GM23338 (cell line): ENCODE data around the gene NPM1. TPM values are rescaled to one million over a fixed set of nuclear protein-coding genes. Genes with fewer than 3 reads are reported as not detected.

ENCODE experiments used
- ATAC-seq: fragments of 200-7000 bp; cut with Tn5 transposase; 3 replicates; pipeline ENCODE4 v1.9.1; 2020
- DNase-seq: peaks from one replicate; pipeline ENCODE4 v3.0.0-alpha.2; 2015; ENCODE audit warnings: low spot score
- H2AFZ ChIP-seq: fragments of 200-600 bp; sonication (generic); 2 replicates; pipeline ENCODE4 v1.8.0; 2016; ENCODE audit warnings: antibody characterized with exemption, mild to moderate bottlenecking, moderate library complexity
- H3F3A ChIP-seq: fragments of 200-600 bp; sonication (generic); replicated peaks from 2 replicates; pipeline ENCODE4 v1.8.0; 2017; ENCODE audit warnings: antibody characterized with exemption, mixed run types, low read depth
- H3K27ac ChIP-seq: fragments of 200-600 bp; sonication (generic); 2 replicates; pipeline ENCODE4 v1.6.1; 2016; ENCODE audit warnings: low read depth
- H3K27me3 ChIP-seq: fragments of 200-600 bp; sonication (generic); 2 replicates; pipeline ENCODE4 v1.8.0; 2016; ENCODE audit warnings: mild to moderate bottlenecking, mixed run types, moderate library complexity; ENCODE audit not compliant: insufficient read depth
- H3K36me3 ChIP-seq: fragments of 200-600 bp; sonication (generic); 2 replicates; pipeline ENCODE4 v1.8.0; 2016; ENCODE audit warnings: mild to moderate bottlenecking; ENCODE audit not compliant: insufficient read depth
- H3K4me1 ChIP-seq: fragments of 200-600 bp; sonication (generic); 2 replicates; pipeline ENCODE4 v1.8.0; 2016; ENCODE audit warnings: mild to moderate bottlenecking, moderate library complexity; ENCODE audit not compliant: insufficient read depth
- H3K4me2 ChIP-seq: fragments of 200-600 bp; sonication (generic); 2 replicates; pipeline ENCODE4 v1.7.1; 2017; ENCODE audit warnings: mixed run types
- H3K4me3 ChIP-seq: fragments of 200-600 bp; sonication (generic); 2 replicates; pipeline ENCODE4 v1.6.1; 2016; ENCODE audit warnings: mixed run types
- H3K79me2 ChIP-seq: fragments of 200-600 bp; sonication (generic); replicated peaks from 2 replicates; pipeline ENCODE4 v1.8.0; 2017; ENCODE audit warnings: mild to moderate bottlenecking; ENCODE audit not compliant: insufficient read depth
- H3K9me2 ChIP-seq: fragments of 200-600 bp; sonication (generic); 2 replicates; pipeline ENCODE4 v1.8.0; 2017; ENCODE audit not compliant: insufficient read depth
- H4K20me1 ChIP-seq: fragments of 200-600 bp; sonication (generic); replicated peaks from 2 replicates; pipeline ENCODE4 v1.8.0; 2017; ENCODE audit warnings: mild to moderate bottlenecking; ENCODE audit not compliant: insufficient read depth
- H3K27ac Mint-ChIP-seq: 2 replicates; pipeline ENCODE4 v1.8.0; 2020; ENCODE audit warnings: inconsistent platforms, mild to moderate bottlenecking, moderate library complexity, mixed read lengths
- H3K27me3 Mint-ChIP-seq: 3 replicates; pipeline ENCODE4 v1.8.0; 2022; ENCODE audit warnings: low read depth, mild to moderate bottlenecking, moderate library complexity, mixed read lengths, inconsistent platforms; ENCODE audit not compliant: insufficient read depth, poor library complexity
- H3K36me3 Mint-ChIP-seq: 3 replicates; pipeline ENCODE4 v1.8.0; 2021; ENCODE audit warnings: low read depth, mild to moderate bottlenecking, inconsistent platforms, moderate library complexity, mixed read lengths
- H3K4me1 Mint-ChIP-seq: 3 replicates; pipeline ENCODE4 v1.8.0; 2020; ENCODE audit warnings: mild to moderate bottlenecking, inconsistent platforms, mixed read lengths
- H3K4me3 Mint-ChIP-seq: 3 replicates; pipeline ENCODE4 v1.8.0; 2021; ENCODE audit warnings: moderate library complexity, mild to moderate bottlenecking, inconsistent platforms, mixed read lengths
- H3K9me3 Mint-ChIP-seq: 3 replicates; pipeline ENCODE4 v1.8.0; 2020; ENCODE audit warnings: moderate library complexity, mild to moderate bottlenecking, inconsistent platforms, mixed read lengths
- EZH2 ChIP-seq: fragments of 200-600 bp; sonication (generic); IDR thresholded peaks from one replicate; pipeline ENCODE4 v1.8.0; 2017; ENCODE audit warnings: antibody characterized with exemption, mild to moderate bottlenecking, low read depth; ENCODE audit not compliant: unreplicated experiment
- EZH2phosphoT487 ChIP-seq: fragments of 200-600 bp; sonication (generic); IDR thresholded peaks from one replicate; pipeline ENCODE4 v1.8.1; 2018; ENCODE audit warnings: antibody characterized with exemption; ENCODE audit not compliant: unreplicated experiment
- JUNB ChIP-seq: IDR thresholded peaks from one replicate; pipeline ENCODE4 v1.6.1; 2016; ENCODE audit warnings: antibody characterized with exemption; ENCODE audit not compliant: unreplicated experiment
- NANOG ChIP-seq: IDR thresholded peaks from 2 replicates; pipeline ENCODE4 v1.6.1; 2016; ENCODE audit warnings: antibody characterized with exemption, borderline replicate concordance
- POLR2AphosphoS5 ChIP-seq: IDR thresholded peaks from 2 replicates; pipeline ENCODE4 v1.6.1; 2016; ENCODE audit warnings: antibody characterized with exemption, low read depth
- STAT1 ChIP-seq: IDR thresholded peaks from one replicate; pipeline ENCODE4 v1.6.1; 2016; ENCODE audit warnings: antibody characterized with exemption; ENCODE audit not compliant: unreplicated experiment
- ZNF331 ChIP-seq: fragments of 250-450 bp; sonication (Bioruptor Pico); IDR thresholded peaks from 2 replicates; pipeline ENCODE4 v1.5.0; 2020; ENCODE audit warnings: low read depth, mild to moderate bottlenecking, moderate library complexity
- polyA plus RNA-seq: library from polyadenylated mRNA; unstranded; fragments of >200 nt; fragmentation: Nextera tagmentation; extraction: Ambion mirVana; gene quantifications from 2 replicates; pipeline ENCODE4 v1.2.1, GENCODE V29; 2016
- total RNA-seq: library from RNA; depleted of rRNA; stranded (reverse); fragments of >200 nt; shearing (Covaris generic); gene quantifications from 2 replicates; pipeline ENCODE4 v1.2.3, GENCODE V29; 2014
- TF ChIP-seq, protein P1 (sequence below), 2 experiments: fragments of 200-600 bp in 1 of 2; sonication (generic) in 1 of 2; conservative IDR thresholded peaks; 2 replicates each; pipeline versions ENCODE4 v1.5.1 to v1.6.1; 2016 to 2017; ENCODE audit warnings: antibody characterized with exemption in 2 of 2, low read depth in 2 of 2, mild to moderate bottlenecking in 2 of 2, moderate library complexity in 1 of 2
- TF ChIP-seq, protein P2 (sequence below): IDR thresholded peaks from one replicate; pipeline ENCODE4 v1.6.1; 2018; ENCODE audit warnings: antibody characterized with exemption; ENCODE audit not compliant: unreplicated experiment
- TF ChIP-seq, protein P3 (sequence below): IDR thresholded peaks from 2 replicates; pipeline ENCODE4 v1.6.1; 2016; ENCODE audit warnings: antibody characterized with exemption

The NPM1 gene
- total and polyA plus RNA-seq, 2 experiments from 2014 or later: 3,739 to 5,242 TPM

DNA sequence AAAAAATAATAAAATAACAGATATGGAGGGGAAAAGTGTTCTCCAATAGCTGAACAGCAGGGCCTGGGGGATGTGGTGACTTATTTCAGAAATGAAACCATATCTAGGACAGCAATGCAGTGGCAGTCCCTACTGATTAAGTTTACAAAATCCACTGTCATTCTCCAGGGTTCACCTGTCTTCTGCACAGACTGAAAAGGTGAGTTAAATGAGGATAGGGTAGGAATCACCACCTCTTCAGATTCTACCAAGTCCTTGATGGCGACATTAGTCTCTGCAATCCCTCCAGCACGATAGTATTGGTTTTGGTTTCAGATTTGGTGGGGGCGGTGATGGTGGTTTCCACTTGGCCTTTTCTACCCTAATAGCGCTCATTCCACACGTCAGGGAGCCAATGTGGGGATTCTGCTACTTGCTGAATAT, 32.3 kb upstream of the NPM1 start:
- no peaks in the 10 kb centered on the region for H3K36me3 ChIP-seq
- Mint-ChIP-seq H3K9me3 (no peaks in the 10 kb centered on the region), H3K4me3 (no peak overlapping the region), H3K27ac (no peak overlapping the region), H3K4me1 (no peaks in the 10 kb centered on the region), H3K27me3 (peaks cover 1% of the 10 kb centered on the region), H3K36me3 (no peaks in the 10 kb centered on the region)
- H3K4me2 ChIP-seq: no peak overlapping the region
- TF ChIP-seq, protein P1, sequence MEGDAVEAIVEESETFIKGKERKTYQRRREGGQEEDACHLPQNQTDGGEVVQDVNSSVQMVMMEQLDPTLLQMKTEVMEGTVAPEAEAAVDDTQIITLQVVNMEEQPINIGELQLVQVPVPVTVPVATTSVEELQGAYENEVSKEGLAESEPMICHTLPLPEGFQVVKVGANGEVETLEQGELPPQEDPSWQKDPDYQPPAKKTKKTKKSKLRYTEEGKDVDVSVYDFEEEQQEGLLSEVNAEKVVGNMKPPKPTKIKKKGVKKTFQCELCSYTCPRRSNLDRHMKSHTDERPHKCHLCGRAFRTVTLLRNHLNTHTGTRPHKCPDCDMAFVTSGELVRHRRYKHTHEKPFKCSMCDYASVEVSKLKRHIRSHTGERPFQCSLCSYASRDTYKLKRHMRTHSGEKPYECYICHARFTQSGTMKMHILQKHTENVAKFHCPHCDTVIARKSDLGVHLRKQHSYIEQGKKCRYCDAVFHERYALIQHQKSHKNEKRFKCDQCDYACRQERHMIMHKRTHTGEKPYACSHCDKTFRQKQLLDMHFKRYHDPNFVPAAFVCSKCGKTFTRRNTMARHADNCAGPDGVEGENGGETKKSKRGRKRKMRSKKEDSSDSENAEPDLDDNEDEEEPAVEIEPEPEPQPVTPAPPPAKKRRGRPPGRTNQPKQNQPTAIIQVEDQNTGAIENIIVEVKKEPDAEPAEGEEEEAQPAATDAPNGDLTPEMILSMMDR (conservative IDR thresholded peaks at IDR 0.05; ENCODE audit: low read depth in 2 of 2): no peak
- TF ChIP-seq POLR2AphosphoS5 (no peak), STAT1 (no peak), ZNF331 (CRISPR knock-in tag) (no peak), JUNB (no peak), EZH2phosphoT487 (no peak)
- TF ChIP-seq, protein P2, sequence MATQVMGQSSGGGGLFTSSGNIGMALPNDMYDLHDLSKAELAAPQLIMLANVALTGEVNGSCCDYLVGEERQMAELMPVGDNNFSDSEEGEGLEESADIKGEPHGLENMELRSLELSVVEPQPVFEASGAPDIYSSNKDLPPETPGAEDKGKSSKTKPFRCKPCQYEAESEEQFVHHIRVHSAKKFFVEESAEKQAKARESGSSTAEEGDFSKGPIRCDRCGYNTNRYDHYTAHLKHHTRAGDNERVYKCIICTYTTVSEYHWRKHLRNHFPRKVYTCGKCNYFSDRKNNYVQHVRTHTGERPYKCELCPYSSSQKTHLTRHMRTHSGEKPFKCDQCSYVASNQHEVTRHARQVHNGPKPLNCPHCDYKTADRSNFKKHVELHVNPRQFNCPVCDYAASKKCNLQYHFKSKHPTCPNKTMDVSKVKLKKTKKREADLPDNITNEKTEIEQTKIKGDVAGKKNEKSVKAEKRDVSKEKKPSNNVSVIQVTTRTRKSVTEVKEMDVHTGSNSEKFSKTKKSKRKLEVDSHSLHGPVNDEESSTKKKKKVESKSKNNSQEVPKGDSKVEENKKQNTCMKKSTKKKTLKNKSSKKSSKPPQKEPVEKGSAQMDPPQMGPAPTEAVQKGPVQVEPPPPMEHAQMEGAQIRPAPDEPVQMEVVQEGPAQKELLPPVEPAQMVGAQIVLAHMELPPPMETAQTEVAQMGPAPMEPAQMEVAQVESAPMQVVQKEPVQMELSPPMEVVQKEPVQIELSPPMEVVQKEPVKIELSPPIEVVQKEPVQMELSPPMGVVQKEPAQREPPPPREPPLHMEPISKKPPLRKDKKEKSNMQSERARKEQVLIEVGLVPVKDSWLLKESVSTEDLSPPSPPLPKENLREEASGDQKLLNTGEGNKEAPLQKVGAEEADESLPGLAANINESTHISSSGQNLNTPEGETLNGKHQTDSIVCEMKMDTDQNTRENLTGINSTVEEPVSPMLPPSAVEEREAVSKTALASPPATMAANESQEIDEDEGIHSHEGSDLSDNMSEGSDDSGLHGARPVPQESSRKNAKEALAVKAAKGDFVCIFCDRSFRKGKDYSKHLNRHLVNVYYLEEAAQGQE: no peak
- H3K79me2 ChIP-seq: no peaks in the 10 kb centered on the region
- H3K9me2 ChIP-seq: peaks cover 6% of the 10 kb centered on the region; the same call in 1 of the 2 replicates
- no peak overlapping the region for H2AFZ ChIP-seq
- no peak overlapping the region for H3K27ac ChIP-seq
- no peaks in the 10 kb centered on the region for H3K4me1 ChIP-seq
- DNase-seq: no peak
- no peaks in the 10 kb centered on the region for H3K27me3 ChIP-seq
- no peak for ATAC-seq
- H3F3A ChIP-seq: no peaks in the 10 kb centered on the region
- H3K4me3 ChIP-seq: no peak overlapping the region
- no peaks in the 10 kb centered on the region for H4K20me1 ChIP-seq

DNA sequence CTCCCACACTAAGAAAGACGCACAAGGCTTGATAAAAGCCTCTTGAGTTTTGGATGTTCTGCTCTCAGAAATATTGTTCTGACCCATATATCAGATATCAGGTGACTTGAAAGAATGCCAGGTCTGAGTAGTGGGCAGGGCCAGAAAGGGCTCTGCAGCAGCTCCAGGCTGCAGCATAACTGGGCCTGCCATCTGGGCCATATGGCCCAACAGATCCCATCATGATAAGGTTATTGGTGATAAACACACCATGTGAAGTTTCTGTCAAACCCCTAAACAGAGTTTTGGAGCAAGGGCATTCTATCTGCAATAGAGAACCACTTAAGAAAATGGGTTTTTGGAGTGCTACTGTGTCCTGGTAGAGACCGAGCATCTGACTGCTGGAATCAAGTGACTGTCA, 29.8 kb upstream of the NPM1 start:
- Histone ChIP-seq H3K79me2 (no peaks in the 10 kb centered on the region), H2AFZ (no peak overlapping the region), H3K4me2 (no peak overlapping the region), H3K27ac (no peak overlapping the region), H3K4me1 (no peaks in the 10 kb centered on the region), H3F3A (no peaks in the 10 kb centered on the region), H4K20me1 (no peaks in the 10 kb centered on the region), H3K9me2 (peaks cover 6% of the 10 kb centered on the region; the same call in 1 of the 2 replicates), H3K36me3 (no peaks in the 10 kb centered on the region), H3K4me3 (no peak overlapping the region), H3K27me3 (no peaks in the 10 kb centered on the region)
- Mint-ChIP-seq H3K9me3 (no peaks in the 10 kb centered on the region), H3K4me3 (no peak overlapping the region), H3K4me1 (peaks cover 4% of the 10 kb centered on the region; the same call in 1 of the 3 replicates), H3K36me3 (no peaks in the 10 kb centered on the region), H3K27ac (no peak overlapping the region), H3K27me3 (peaks cover 1% of the 10 kb centered on the region)
- TF ChIP-seq STAT1 (no peak), NANOG (no peak), ZNF331 (CRISPR knock-in tag) (no peak), EZH2 (no peak), EZH2phosphoT487 (no peak), POLR2AphosphoS5 (no peak)
- TF ChIP-seq, protein P3, sequence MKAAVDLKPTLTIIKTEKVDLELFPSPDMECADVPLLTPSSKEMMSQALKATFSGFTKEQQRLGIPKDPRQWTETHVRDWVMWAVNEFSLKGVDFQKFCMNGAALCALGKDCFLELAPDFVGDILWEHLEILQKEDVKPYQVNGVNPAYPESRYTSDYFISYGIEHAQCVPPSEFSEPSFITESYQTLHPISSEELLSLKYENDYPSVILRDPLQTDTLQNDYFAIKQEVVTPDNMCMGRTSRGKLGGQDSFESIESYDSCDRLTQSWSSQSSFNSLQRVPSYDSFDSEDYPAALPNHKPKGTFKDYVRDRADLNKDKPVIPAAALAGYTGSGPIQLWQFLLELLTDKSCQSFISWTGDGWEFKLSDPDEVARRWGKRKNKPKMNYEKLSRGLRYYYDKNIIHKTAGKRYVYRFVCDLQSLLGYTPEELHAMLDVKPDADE: no peak
- TF ChIP-seq, protein P2: no peak
- TF ChIP-seq, protein P1 (conservative IDR thresholded peaks at IDR 0.05; ENCODE audit: low read depth in 2 of 2): no peak
- DNase-seq (no peak), ATAC-seq (no peak)
